NCI-H1417 (cell line): Measurements from ENCODE around the gene H1-8.
A peak's percentile ranks its signal among the peaks of the same experiment; 100 is the strongest.

Source experiments
- DNase-seq, 3 experiments: peaks; one replicate each; lab custom pipeline; 2025; lab: John Stamatoyannopoulos, UW

Gene H1-8

GRCh38 chr3:129573493-129573892 lies 30.5 kb downstream of the H1-8 start:
- DNase-seq = no peak

DNA sequence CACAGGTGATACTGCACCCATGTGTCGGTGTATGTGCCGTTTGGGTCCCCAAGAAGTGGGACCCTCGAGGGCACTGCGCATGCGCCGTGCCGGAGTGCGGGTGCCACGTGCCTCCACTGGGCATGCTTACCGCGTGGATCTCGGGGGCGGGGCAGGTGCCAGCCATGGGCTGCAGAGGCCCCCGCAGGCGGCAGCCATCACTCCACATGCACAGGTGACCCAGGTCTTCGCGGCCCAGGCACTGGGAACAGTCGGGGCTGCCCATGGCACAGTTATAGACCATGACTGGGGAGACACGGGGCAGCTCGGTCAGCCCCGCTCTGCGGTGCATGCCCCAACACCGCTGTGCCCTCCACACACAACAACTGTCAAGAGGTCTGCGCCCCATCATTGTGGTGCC lies 31.2 kb downstream of the H1-8 start:
- no peak for DNase-seq

- no peak for DNase-seq
These were observed 32.4 kb downstream of the H1-8 start for GRCh38 chr3:129575233-129575996.

DNA sequence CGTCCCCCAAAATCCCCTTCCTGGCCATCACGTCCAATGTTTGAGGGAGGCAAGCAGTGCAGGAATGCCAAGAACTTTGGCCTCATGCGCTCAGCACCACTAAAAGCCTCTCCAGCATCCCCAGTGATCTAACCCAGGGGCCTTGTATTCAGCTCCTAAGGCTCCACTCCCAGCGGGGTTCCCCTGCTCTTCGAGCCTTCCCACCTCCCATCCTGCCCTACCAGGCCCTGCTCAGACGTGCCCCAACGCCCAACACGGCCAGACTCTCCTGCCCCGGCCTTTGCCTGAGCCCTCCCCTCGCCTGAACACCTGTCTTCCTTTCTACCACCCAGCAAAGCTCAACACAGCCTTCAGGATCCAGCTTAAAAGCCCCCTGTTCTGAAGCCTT lies 33.0 kb downstream of the H1-8 start:
- peak in 2 of 3 experiments; percentile 46 to 61 for DNase-seq

GRCh38 chr3:129576514-129577352 lies 33.8 kb downstream of the H1-8 start:
- DNase-seq = peak in 2 of 3 experiments; percentile 94 to 95

GRCh38 chr3:129577366-129577765 lies 34.4 kb downstream of the H1-8 start:
- peak in 2 of 3 experiments; percentile 91 to 94 for DNase-seq

- peak in 1 of 3 experiments; percentile 36 for DNase-seq
These were observed 35.2 kb downstream of the H1-8 start for GRCh38 chr3:129577925-129578786.

DNA sequence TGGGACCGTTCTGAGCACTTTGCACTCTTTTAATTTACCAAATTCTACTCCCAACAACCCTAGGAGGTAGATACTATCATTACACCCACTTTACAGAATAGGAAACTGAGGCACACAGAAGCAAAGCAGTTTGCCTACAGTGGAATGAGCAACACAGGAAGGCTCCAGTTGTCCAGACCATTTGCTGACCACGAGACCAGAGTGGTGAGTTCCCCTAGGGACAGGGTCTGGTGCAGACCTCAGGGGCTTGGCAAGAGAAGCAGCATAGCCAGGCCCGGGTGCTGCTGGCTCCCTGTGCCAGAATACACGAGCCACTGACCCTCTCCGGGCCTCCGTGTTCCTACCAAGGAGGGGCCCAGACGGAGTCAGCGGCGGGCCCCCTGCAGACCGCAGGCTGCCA lies 37.0 kb downstream of the H1-8 start:
- DNase-seq = no peak

- no peak for DNase-seq
These were observed 38.6 kb downstream of the H1-8 start for GRCh38 chr3:129581623-129582022.

GRCh38 chr3:129582799-129583198 lies 39.8 kb downstream of the H1-8 start:
- no peak for DNase-seq

DNA sequence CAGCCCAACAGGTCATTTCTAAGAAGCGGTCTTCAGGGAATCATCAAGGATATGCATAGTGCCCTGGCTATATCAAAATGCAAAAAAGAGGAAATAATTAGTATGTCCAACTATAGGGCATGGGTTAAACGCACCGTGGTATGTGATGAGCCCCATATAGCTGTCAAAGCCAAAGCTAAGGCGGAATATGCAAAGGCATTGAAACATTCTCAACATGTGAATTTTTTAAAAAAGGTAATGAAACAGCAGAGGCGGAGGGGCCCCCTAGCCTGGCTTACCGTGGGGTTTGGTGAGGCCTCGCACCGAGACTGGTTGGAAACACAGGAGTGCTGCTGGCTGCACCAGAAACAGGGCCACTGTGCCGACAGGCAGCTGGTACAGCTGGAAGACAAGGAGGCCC lies 40.3 kb downstream of the H1-8 start:
- no peak for DNase-seq

DNA sequence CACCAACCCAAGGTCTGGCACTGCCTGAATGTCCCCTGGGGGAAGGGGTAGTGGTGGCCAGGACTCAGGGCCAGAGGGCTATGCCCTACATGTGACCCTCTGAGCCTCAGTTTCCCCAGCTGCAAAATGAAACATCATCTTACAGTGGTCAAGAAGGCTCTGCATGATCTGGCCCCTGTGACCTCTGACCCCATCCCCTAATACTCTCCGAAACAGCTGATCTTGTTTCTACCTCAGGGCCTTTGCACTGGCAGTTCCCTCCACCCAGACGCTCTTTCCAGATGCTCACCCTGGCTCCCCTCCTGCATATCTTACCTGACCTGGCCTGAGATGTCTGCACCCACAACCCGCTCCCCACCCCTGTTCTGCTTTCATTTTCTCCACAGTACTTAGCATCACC lies 41.7 kb downstream of the H1-8 start:
- no peak for DNase-seq

DNA sequence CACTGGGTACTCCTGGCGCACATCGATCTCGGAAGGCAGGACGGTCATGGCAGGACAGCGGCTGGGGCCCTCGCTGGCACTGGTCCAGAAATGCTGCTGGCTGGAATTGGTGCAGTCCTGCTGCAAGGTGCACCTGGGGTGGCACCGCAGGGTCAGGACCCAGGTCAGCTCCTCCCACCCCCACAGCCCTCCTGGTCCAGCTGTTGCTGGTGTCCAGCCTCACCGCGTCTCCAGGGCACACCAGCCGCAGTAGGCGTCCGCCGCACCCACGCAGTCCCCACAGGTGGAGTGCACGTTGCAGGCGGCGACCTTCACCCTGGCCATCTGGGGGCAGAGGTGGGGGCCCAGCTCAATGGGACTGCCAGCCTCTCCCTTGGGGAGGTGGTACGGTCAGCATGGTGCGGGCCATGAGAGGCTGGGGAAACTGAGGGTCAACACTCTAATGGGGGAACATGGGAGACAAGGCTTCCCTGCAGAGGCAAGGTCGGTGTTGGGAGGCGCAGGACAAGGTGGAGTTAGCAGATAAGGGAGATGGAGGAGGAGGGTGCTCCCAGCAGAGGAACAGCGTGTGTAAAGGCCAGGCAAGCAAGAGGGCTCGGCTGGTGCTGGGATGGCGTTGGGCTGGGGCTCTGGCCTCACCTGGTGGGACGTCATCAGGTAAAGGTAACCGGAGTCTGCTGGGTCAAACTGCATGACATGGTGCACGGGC lies 43.1 kb downstream of the H1-8 start:
- no peak for DNase-seq

GRCh38 chr3:129586746-129587430 lies 43.9 kb downstream of the H1-8 start:
- DNase-seq = no peak

DNA sequence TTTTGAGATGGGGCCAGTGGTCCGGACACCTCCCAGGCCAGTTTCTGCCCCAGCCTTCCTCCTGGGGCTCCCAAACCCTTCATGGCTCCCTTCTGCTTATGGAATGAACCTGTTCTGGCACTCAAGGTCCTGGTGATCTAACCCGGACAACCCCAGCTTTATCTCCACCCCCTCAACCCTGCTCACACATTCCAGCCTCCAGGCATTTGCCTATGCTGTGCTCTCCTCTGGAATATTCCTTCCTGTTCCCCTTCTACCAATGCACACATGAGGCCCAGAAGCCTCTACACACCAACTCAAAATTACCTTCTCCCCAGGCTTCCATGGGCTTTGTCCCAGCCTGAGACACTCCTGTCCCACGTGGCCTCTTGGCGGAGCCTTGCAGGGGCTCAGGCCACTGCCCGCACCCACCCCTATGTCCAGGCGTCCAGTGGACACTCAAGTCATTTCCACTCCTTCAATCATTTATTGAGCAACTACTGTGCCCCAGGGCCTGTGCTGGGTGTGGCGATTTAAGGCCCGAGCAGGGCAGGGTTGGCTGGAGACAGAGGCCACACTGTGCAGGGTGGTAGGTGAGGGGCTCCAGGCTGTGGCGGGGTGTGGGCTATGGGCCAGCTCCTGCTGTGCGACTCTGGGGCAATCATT lies 44.7 kb downstream of the H1-8 start:
- DNase-seq = no peak

- DNase-seq = no peak
These were observed 47.2 kb downstream of the H1-8 start for GRCh38 chr3:129590215-129590614.

- DNase-seq = peak in 2 of 3 experiments; percentile 42 to 51
These were observed 49.0 kb downstream of the H1-8 start for GRCh38 chr3:129591932-129592331.

GRCh38 chr3:129592381-129593131 lies 49.6 kb downstream of the H1-8 start:
- peak in 2 of 3 experiments; percentile 75 to 81 for DNase-seq

DNA sequence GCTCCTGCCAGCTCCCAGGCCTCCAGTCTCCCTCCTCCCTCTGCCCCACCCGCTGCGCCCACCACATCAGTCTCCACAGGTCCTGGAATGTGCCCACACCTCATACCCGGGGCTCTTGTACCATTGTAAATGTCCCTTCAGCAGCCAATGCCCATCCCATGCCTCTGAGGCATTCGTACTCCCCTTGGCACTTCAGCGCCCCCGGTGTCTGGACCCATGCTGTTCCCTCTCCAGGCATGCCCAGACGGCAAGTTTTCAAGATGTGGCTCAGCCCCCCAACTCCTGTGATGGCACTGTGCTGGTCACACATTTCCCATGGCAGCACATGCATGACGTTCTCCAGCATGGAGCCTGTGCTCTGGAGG lies 50.2 kb downstream of the H1-8 start:
- DNase-seq = peak in 1 of 3 experiments; percentile 58
